GM18511 (cell line): Measurements from ENCODE around the gene RBBP5.
A peak's percentile ranks its signal among the peaks of the same experiment; 100 is the strongest.
"Not testable (repeated sequence)": the region's sequence is repeated elsewhere in the genome, so short reads cannot be mapped to it uniquely, and the experiment has no call there.

Experiments used
- ATAC-seq: cut with Tn5 transposase; IDR thresholded peaks from one replicate; pipeline ENCODE4 v1.9.1; 2021; ENCODE audit warnings: mild to moderate bottlenecking, moderate library complexity; ENCODE audit not compliant: unreplicated experiment

Gene RBBP5

GRCh38 chr1:205121660-205122488 lies at the start of gene RBBP5:
Gene RBBP5 (minus strand): TSS chr1:205121978. CDS start chr1:205121873, 105 bp downstream.
- ATAC-seq: peak; percentile 95

- ATAC-seq: no peak
These were observed 49.6 kb upstream of the RBBP5 start for GRCh38 chr1:205171369-205171768.

GRCh38 chr1:205170532-205171269 lies 48.9 kb upstream of the RBBP5 start:
- ATAC-seq: no peak

GRCh38 chr1:205169248-205169647 lies 47.5 kb upstream of the RBBP5 start:
- ATAC-seq: no peak

GRCh38 chr1:205168291-205168690 lies 46.5 kb upstream of the RBBP5 start:
- ATAC-seq: no peak

GRCh38 chr1:205162301-205162700 lies 40.5 kb upstream of the RBBP5 start:
- ATAC-seq: no peak

GRCh38 chr1:205161076-205161475 lies 39.3 kb upstream of the RBBP5 start:
- no peak for ATAC-seq

- ATAC-seq: no peak
These were observed 36.4 kb upstream of the RBBP5 start for GRCh38 chr1:205158048-205158616.

- not testable (repeated sequence) for ATAC-seq
These were observed 34.0 kb upstream of the RBBP5 start for GRCh38 chr1:205155665-205156377.

- ATAC-seq: no peak
These were observed 30.7 kb upstream of the RBBP5 start for GRCh38 chr1:205152505-205152904.

GRCh38 chr1:205150651-205151428 lies 29.1 kb upstream of the RBBP5 start:
- ATAC-seq: no peak

- ATAC-seq: no peak
These were observed 25.5 kb upstream of the RBBP5 start for GRCh38 chr1:205147191-205147835.

GRCh38 chr1:205144751-205145150 lies 23.0 kb upstream of the RBBP5 start:
- no peak for ATAC-seq

- ATAC-seq: no peak
These were observed 22.4 kb upstream of the RBBP5 start for GRCh38 chr1:205144046-205144720.

GRCh38 chr1:205142102-205142469 lies 20.3 kb upstream of the RBBP5 start:
- no peak for ATAC-seq

- no peak for ATAC-seq
These were observed 19.7 kb upstream of the RBBP5 start for GRCh38 chr1:205141236-205142101.

GRCh38 chr1:205140113-205140512 lies 18.3 kb upstream of the RBBP5 start:
- ATAC-seq: no peak

GRCh38 chr1:205137901-205138300 lies 16.1 kb upstream of the RBBP5 start:
- no peak for ATAC-seq
